Upper lobe of left lung (tissue), 6 donors: Measurements from ENCODE around the gene GRB7. TPM values are rescaled to one million over a fixed set of nuclear protein-coding genes. Genes with fewer than 3 reads are reported as not detected.

ENCODE experiments used
- ATAC-seq, 2 donors: fragments of 200-7000 bp; cut with Tn5 transposase; one replicate each; pipeline ENCODE4 v1.9.1; 2022; ENCODE audit warnings: mild to moderate bottlenecking in 2 of 2, moderate library complexity in 2 of 2; ENCODE audit not compliant: low FRiP score in 2 of 2
- DNase-seq, 2 donors: peaks; one replicate each; pipeline ENCODE4 v3.0.0-alpha.2; 2019 to 2020
- H3K27ac ChIP-seq, 4 donors: fragments of 200-600 bp; sonication (generic); one replicate each; pipeline ENCODE4 v1.5.1; 2016 to 2019
- H3K27me3 ChIP-seq, 4 donors: fragments of 200-600 bp; sonication (generic); one replicate each; pipeline ENCODE4 v1.5.1; 2017 to 2019
- H3K36me3 ChIP-seq, 4 donors: fragments of 200-600 bp; sonication (generic); one replicate each; pipeline ENCODE4 v1.5.1; 2016 to 2019
- H3K4me1 ChIP-seq, 4 donors: fragments of 200-600 bp; sonication (generic); one replicate each; pipeline ENCODE4 v1.5.1; 2018 to 2019
- H3K4me3 ChIP-seq, 4 donors: fragments of 200-600 bp; sonication (generic); one replicate each; pipeline ENCODE4 v1.5.1; 2017 to 2019; ENCODE audit warnings: mild to moderate bottlenecking in 2 of 4, moderate library complexity in 1 of 4
- H3K9me3 ChIP-seq, 4 donors: fragments of 200-600 bp; sonication (generic); one replicate each; pipeline ENCODE4 v1.5.1; 2018 to 2019
- CTCF ChIP-seq, 6 experiments: fragments of 450-650 bp in 4 of 6; fragments of 200-600 bp in 2 of 6; sonication (generic) in 2 of 6; IDR thresholded peaks; one replicate each; pipeline ENCODE4 v1.5.1; 2016 to 2019; ENCODE audit warnings: antibody characterized with exemption in 6 of 6
- EP300 ChIP-seq, 4 donors: sonication (generic); formaldehyde crosslinking; IDR thresholded peaks; one replicate each; pipeline ENCODE4 v1.5.1; 2017; ENCODE audit warnings: antibody characterized with exemption in 4 of 4, control low read depth in 2 of 4
- POLR2A ChIP-seq, 4 donors: fragments of 450-650 bp; IDR thresholded peaks; one replicate each; pipeline ENCODE4 v1.5.1; 2016 to 2017; ENCODE audit warnings: antibody characterized with exemption in 4 of 4, mild to moderate bottlenecking in 2 of 4
- POLR2AphosphoS5 ChIP-seq, 2 donors: sonication (generic); formaldehyde crosslinking; IDR thresholded peaks; one replicate each; pipeline ENCODE4 v1.5.1; 2017; ENCODE audit warnings: antibody characterized with exemption in 2 of 2
- WGBS, 2 donors: methylation state at CpG; one replicate each; pipeline ENCODE4 v1.1.5; 2017 to 2018; 5-methylcytosine and 5-hydroxymethylcytosine counted together
- total RNA-seq, 6 donors: library from RNA; depleted of rRNA in 4 of 6; stranded (reverse); fragments of >200 nt in 4 of 6; gene quantifications; one replicate each; pipeline versions ENCODE4 v1.1.0 to v1.2.1, GENCODE V29; 2016 to 2021
- donor health status: DM: no; HTN: no; CAD: no; lungs with moderate emphysema.
- donor health status: DM: no; HTN: yes; CAD: no; lungs with severe emphysema.

The GRB7 gene
- total RNA-seq, 6 donors from 2014 or later: 19.9 to 82.8 (median 31.1) TPM

GRCh38 chr17:39732586-39732985 is 5.2 kb upstream of the GRB7 start:
- peaks cover 0 to 4% (median 2%) of the 10 kb centered on the region in 4 donors for H3K27me3 ChIP-seq
- peaks cover 10 to 44% (median 22%) of the 10 kb centered on the region in 4 donors for H3K4me1 ChIP-seq
- no peak overlapping the region for H3K4me3 ChIP-seq
- ATAC-seq (no peak), DNase-seq (no peak)
- TF ChIP-seq POLR2A (IDR thresholded peaks at IDR 0.05): no peak
- TF ChIP-seq CTCF (IDR thresholded peaks at IDR 0.05): no peak
- no peak for TF ChIP-seq EP300 (IDR thresholded peaks at IDR 0.05)
- TF ChIP-seq POLR2AphosphoS5 (IDR thresholded peaks at IDR 0.05): no peak
- H3K36me3 ChIP-seq: peaks cover 0 to 17% (median 14%) of the 10 kb centered on the region in 4 donors
- H3K27ac ChIP-seq: no peak overlapping the region
- WGBS, 2 donors: 97 to 98% methylated on average over 3 of the region's 3 CpGs
- H3K9me3 ChIP-seq: no peaks in the 10 kb centered on the region

DNA sequence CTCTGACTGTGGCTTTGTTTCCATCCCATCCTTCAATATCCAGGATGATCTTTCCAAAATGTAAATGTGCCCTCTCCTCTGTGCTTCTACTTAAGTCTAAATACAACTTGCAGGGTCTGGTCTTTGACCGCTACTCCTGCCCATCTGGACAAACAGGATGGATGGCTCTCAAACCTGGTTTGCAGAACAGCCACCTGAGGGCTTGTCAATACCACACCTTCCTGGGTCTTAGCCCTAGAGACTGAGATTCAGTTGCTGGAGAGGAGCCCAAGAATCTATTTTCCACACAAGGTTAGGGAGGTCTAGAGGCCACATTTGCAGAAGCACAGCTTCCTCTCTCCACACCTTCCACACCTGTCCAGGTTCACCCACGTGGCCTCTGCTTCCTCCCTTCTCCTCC is 1.9 kb upstream of the GRB7 start:
- ATAC-seq (no peak), DNase-seq (no peak)
- H3K4me1 ChIP-seq: peaks cover 3 to 47% (median 25%) of the 10 kb centered on the region in 4 donors
- peaks cover 0 to 29% (median 12%) of the 10 kb centered on the region in 4 donors for H3K27me3 ChIP-seq
- 41 to 51% methylated on average over 2 of the region's 2 CpGs for whole genome bisulfite sequencing, 2 donors
- no peak overlapping the region for H3K4me3 ChIP-seq
- H3K36me3 ChIP-seq: no peaks in the 10 kb centered on the region
- H3K27ac ChIP-seq: no peak overlapping the region
- H3K9me3 ChIP-seq: no peaks in the 10 kb centered on the region
- no peak for TF ChIP-seq POLR2AphosphoS5 (IDR thresholded peaks at IDR 0.05)
- no peak for TF ChIP-seq EP300 (IDR thresholded peaks at IDR 0.05)
- no peak for TF ChIP-seq POLR2A (IDR thresholded peaks at IDR 0.05)
- TF ChIP-seq CTCF (IDR thresholded peaks at IDR 0.05): no peak

DNA sequence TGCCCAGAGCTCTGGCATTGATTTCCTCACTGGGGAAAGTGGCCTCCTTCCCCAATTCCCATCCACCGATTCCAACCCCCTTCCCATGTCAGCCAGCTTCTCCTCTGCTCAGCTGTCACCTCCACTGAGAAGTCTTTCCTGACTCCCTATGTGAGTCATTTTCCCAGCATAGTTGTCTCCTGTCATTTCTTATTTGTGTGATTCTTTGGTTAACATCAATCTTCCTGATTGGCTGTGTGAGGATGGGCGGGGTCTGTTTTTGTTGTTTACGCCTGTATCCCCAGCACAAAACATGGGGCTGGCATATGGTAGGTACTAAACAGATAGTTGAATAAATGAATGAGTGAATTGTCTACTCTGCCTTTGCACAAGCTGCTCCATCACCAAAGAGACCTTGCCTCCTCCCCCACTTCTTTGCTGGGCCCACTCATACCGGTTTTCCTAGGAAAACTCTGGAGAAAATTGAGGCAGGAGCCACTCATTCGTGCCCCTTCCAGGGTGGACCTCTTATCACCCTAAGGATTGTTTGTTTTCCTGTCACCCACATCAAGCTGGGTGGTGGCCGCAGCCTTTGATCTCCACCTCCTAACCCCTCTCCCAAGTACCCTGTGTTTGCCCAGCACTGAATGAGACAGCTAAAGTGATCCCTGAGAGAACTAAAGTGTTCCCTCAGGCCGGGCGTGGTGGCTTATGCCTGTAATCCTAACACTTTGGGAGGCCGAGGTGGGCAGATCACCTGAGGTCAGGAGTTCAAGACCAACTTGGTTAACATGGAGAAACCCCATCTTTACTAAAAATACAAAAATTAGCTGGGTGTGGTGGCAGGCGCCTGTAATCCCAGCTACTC is 1.2 kb upstream of the GRB7 start:
- DNase-seq (peak in 1 of 2 donors; percentile 77), ATAC-seq (peak in 1 of 2 donors; percentile 5)
- Histone ChIP-seq H3K27ac (peak overlapping the region in 3 of 4 donors; percentile 49 to 82 (median 76)), H3K36me3 (no peaks in the 10 kb centered on the region), H3K4me1 (peaks cover 6 to 49% (median 26%) of the 10 kb centered on the region in 4 donors), H3K9me3 (no peaks in the 10 kb centered on the region), H3K4me3 (peak overlapping the region in 3 of 4 donors; percentile 47 to 59 (median 50)), H3K27me3 (peaks cover 0 to 29% (median 12%) of the 10 kb centered on the region in 4 donors)
- WGBS, 2 donors: 51 to 61% methylated on average over 10 of the region's 10 CpGs
- TF ChIP-seq POLR2AphosphoS5 (IDR thresholded peaks at IDR 0.05) (peak in 1 of 2 donors; percentile 29), POLR2A (IDR thresholded peaks at IDR 0.05) (no peak), EP300 (IDR thresholded peaks at IDR 0.05) (no peak)

DNA sequence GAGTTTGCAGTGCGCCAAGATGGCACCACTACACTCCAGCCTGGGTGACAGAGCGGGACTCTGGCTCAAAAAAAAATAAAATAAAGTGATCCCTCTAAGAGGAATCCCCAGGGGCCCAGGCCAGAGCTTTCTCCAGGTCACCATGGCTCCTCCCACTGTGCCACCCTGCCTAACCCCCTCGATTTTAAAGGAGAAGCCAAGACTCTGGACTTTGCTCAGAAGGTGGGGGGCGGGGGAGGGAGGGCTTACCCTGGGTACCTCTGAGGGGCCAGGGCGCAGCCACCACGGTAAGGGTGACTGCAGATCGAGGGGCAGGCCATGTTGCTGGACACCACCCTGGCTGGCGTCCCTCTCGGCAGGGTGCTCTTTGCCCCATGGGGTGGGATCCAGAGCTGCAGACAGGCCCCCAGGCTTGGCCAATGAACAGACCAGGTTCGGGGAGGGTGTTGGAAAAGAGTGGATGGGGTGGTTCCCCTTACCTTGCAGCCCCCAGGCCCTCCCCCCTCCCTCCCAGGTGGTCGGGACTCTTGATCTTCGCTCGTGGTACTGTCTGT is 455 bp upstream of the GRB7 start:
- H3K27me3 ChIP-seq: peaks cover 0 to 29% (median 12%) of the 10 kb centered on the region in 4 donors

More for the DNA sequence above, 455 bp upstream of the GRB7 start:
- no peak for DNase-seq
- Histone ChIP-seq H3K4me3 (peak overlapping the region in 3 of 4 donors; percentile 47 to 59 (median 50)), H3K4me1 (peaks cover 6 to 49% (median 26%) of the 10 kb centered on the region in 4 donors), H3K9me3 (no peaks in the 10 kb centered on the region), H3K36me3 (no peaks in the 10 kb centered on the region), H3K27ac (peak overlapping the region; percentile 42 to 82 (median 62))
- WGBS, 2 donors: 48 to 59% methylated on average over 9 to 10 of the region's 13 CpGs
- TF ChIP-seq POLR2A (IDR thresholded peaks at IDR 0.05) (no peak), CTCF (IDR thresholded peaks at IDR 0.05) (no peak), POLR2AphosphoS5 (IDR thresholded peaks at IDR 0.05) (no peak), EP300 (IDR thresholded peaks at IDR 0.05) (no peak)
- peak in 1 of 2 donors; percentile 0 for ATAC-seq
